Loucy (cell line): ENCODE results near the gene BTRC.

Experiments used
- H2AFZ ChIP-seq: fragments of 200-600 bp; sonication (generic); 2 replicates; pipeline ENCODE4 v1.6.0; 2016; ENCODE audit warnings: antibody characterized with exemption, mild to moderate bottlenecking, low read length, moderate library complexity
- H3F3A ChIP-seq: fragments of 200-600 bp; 2 replicates; pipeline ENCODE4 v1.6.0; 2016; ENCODE audit warnings: antibody characterized with exemption, low read depth, mild to moderate bottlenecking
- H3K27me3 ChIP-seq: fragments of 200-600 bp; sonication (generic); 2 replicates; pipeline ENCODE4 v1.6.1; 2014; ENCODE audit warnings: low read length, mild to moderate bottlenecking; ENCODE audit not compliant: insufficient read depth, poor library complexity, severe bottlenecking
- H3K36me3 ChIP-seq: fragments of 200-600 bp; sonication (generic); 2 replicates; pipeline ENCODE4 v1.6.1; 2016; ENCODE audit warnings: low read length; ENCODE audit not compliant: insufficient read depth
- H3K4me1 ChIP-seq: fragments of 200-600 bp; sonication (generic); 2 replicates; pipeline ENCODE4 v1.5.1; 2014; ENCODE audit warnings: low read length, mild to moderate bottlenecking; ENCODE audit not compliant: insufficient read depth, poor library complexity, severe bottlenecking
- H3K4me2 ChIP-seq: fragments of 200-600 bp; sonication (generic); 2 replicates; pipeline ENCODE4 v1.6.0; 2014; ENCODE audit warnings: antibody characterized with exemption, low read length, low read depth, mild to moderate bottlenecking; ENCODE audit not compliant: poor library complexity, severe bottlenecking
- H3K4me3 ChIP-seq: fragments of 200-600 bp; sonication (generic); 2 replicates; pipeline ENCODE4 v1.5.1; 2014; ENCODE audit warnings: low read length, mild to moderate bottlenecking, mixed read lengths; ENCODE audit not compliant: poor library complexity, severe bottlenecking
- H3K79me2 ChIP-seq: fragments of 200-600 bp; sonication (generic); 2 replicates; pipeline ENCODE4 v1.6.1; 2014; ENCODE audit warnings: low read length; ENCODE audit not compliant: insufficient read depth
- H3K9ac ChIP-seq: fragments of 200-600 bp; sonication (generic); 2 replicates; pipeline ENCODE4 v1.6.0; 2014; ENCODE audit warnings: mild to moderate bottlenecking, low read depth, low read length, moderate library complexity; ENCODE audit not compliant: poor library complexity, severe bottlenecking
- H3K9me2 ChIP-seq: fragments of 200-600 bp; sonication (generic); replicated peaks from 2 replicates; pipeline ENCODE4 v1.6.1; 2016; ENCODE audit warnings: low read depth, low read length, mixed read lengths
- H3K9me3 ChIP-seq: fragments of 200-600 bp; sonication (generic); 2 replicates; pipeline ENCODE4 v1.6.1; 2014; ENCODE audit warnings: mild to moderate bottlenecking, antibody characterized with exemption, low read length, low read depth; ENCODE audit not compliant: insufficient read depth
- H4K20me1 ChIP-seq: fragments of 200-600 bp; sonication (generic); 2 replicates; pipeline ENCODE4 v1.6.0; 2014; ENCODE audit warnings: antibody characterized with exemption, low read length, mild to moderate bottlenecking; ENCODE audit not compliant: insufficient read depth, poor library complexity, severe bottlenecking
- CTCF ChIP-seq: fragments of 200-600 bp; sonication (generic); conservative IDR thresholded peaks from 2 replicates; pipeline ENCODE4 v1.5.1; 2014; ENCODE audit warnings: mild to moderate bottlenecking, antibody characterized with exemption, low read length
- EZH2phosphoT487 ChIP-seq: fragments of 200-600 bp; IDR thresholded peaks from 2 replicates; pipeline ENCODE4 v1.6.1; 2018; ENCODE audit warnings: antibody characterized with exemption, mild to moderate bottlenecking, moderate library complexity, borderline replicate concordance

Gene BTRC

GRCh38 chr10:101563497-101564040 lies 209.6 kb downstream of the BTRC start:
- no peak overlapping the region for H3K4me2 ChIP-seq
- TF ChIP-seq EZH2phosphoT487: no peak
- no peak for TF ChIP-seq CTCF
- H3K27me3 ChIP-seq: no peaks in the 10 kb centered on the region
- peaks cover 11% of the 10 kb centered on the region for H3K4me1 ChIP-seq
- H3K9ac ChIP-seq: no peak overlapping the region
- no peaks in the 10 kb centered on the region for H3K36me3 ChIP-seq
- no peaks in the 10 kb centered on the region for H3K9me3 ChIP-seq
- H3K79me2 ChIP-seq: no peaks in the 10 kb centered on the region
- H3F3A ChIP-seq: no peaks in the 10 kb centered on the region
- no peak overlapping the region for H2AFZ ChIP-seq
- H4K20me1 ChIP-seq: no peaks in the 10 kb centered on the region
- H3K4me3 ChIP-seq: no peak overlapping the region
- H3K9me2 ChIP-seq: no peaks in the 10 kb centered on the region

- H3K79me2 ChIP-seq: no peaks in the 10 kb centered on the region
- H3K27me3 ChIP-seq: no peaks in the 10 kb centered on the region
- H3K4me2 ChIP-seq: no peak overlapping the region
- H2AFZ ChIP-seq: no peak overlapping the region
- no peak overlapping the region for H3K9ac ChIP-seq
- H3K36me3 ChIP-seq: no peaks in the 10 kb centered on the region
- TF ChIP-seq EZH2phosphoT487: no peak
- TF ChIP-seq CTCF: no peak
- no peaks in the 10 kb centered on the region for H3K9me2 ChIP-seq
- H3F3A ChIP-seq: no peaks in the 10 kb centered on the region
- H3K4me1 ChIP-seq: peaks cover 8% of the 10 kb centered on the region
- H3K4me3 ChIP-seq: no peak overlapping the region
- H3K9me3 ChIP-seq: no peaks in the 10 kb centered on the region
- H4K20me1 ChIP-seq: no peaks in the 10 kb centered on the region
Observed at GRCh38 chr10:101564490-101564991, 210.6 kb downstream of the BTRC start.

- Histone ChIP-seq H3K9ac (no peak overlapping the region), H3K79me2 (no peaks in the 10 kb centered on the region), H3K4me1 (peaks cover 9% of the 10 kb centered on the region), H3F3A (no peaks in the 10 kb centered on the region), H3K4me2 (no peak overlapping the region), H3K36me3 (no peaks in the 10 kb centered on the region), H3K4me3 (no peak overlapping the region), H3K9me3 (no peaks in the 10 kb centered on the region), H2AFZ (no peak overlapping the region), H3K27me3 (no peaks in the 10 kb centered on the region), H3K9me2 (no peaks in the 10 kb centered on the region), H4K20me1 (no peaks in the 10 kb centered on the region)
- no peak for TF ChIP-seq EZH2phosphoT487
- no peak for TF ChIP-seq CTCF
Observed at GRCh38 chr10:101565370-101565900, 211.5 kb downstream of the BTRC start.
